ENCODE data around the gene U2SURP. TPM values are rescaled to one million over a fixed set of nuclear protein-coding genes. Genes with fewer than 3 reads are reported as not detected.

The U2SURP gene
- 69.4 and 135 TPM in 2 replicates for total RNA-seq (2014; rRNA removed; shearing (Covaris generic); ENCODE audit: low replicate concordance)

GRCh38 chr3:143001369-143002082 lies at the start of gene U2SURP:
Gene U2SURP (plus strand): TSS chr3:143001570. CDS start chr3:143001629, 59 bp downstream.
- Histone ChIP-seq H3K9me2 (replicated peaks; ENCODE audit: insufficient read depth, low read length) (no peaks in the 10 kb centered on the region), H3K27ac (ENCODE audit: low read length) (peak within 1 kb of the TSS; percentile 80), H4K20me1 (ENCODE audit: insufficient read depth, low read depth, low read length) (peaks cover 19% of the 10 kb centered on the region), H3K36me3 (ENCODE audit: insufficient read depth, low read length) (0 out of 2 replicates have a peak, but pooled peaks cover 3% of the 10 kb centered on the region), H3K27me3 (ENCODE audit: low read length) (no peaks in the 10 kb centered on the region), H3K4me1 (ENCODE audit: low read length) (peaks cover 43% of the 10 kb centered on the region), H3K4me3 (ENCODE audit: low read length) (peak within 1 kb of the TSS; percentile 99), H3K79me2 (ENCODE audit: low read length) (peaks cover 58% of the 10 kb centered on the region), H3K4me2 (ENCODE audit: low read depth, low read length, poor library complexity, severe bottlenecking) (peak within 1 kb of the TSS; percentile 93), H2AFZ (ENCODE audit: low read length) (peak within 1 kb of the TSS; percentile 88), H3K9ac (ENCODE audit: low read length) (peak within 1 kb of the TSS; percentile 94), H3K9me3 (ENCODE audit: low read length) (no peaks in the 10 kb centered on the region)
- DNase-seq, result peak; percentile 98

GRCh38 chr3:142951794-142952193 lies 49.6 kb upstream of the U2SURP start:
- no peak for DNase-seq
- H3K27ac ChIP-seq (ENCODE audit: low read length), result no peak overlapping the region
- no peaks in the 10 kb centered on the region for H3K9me2 ChIP-seq (replicated peaks; ENCODE audit: insufficient read depth, low read length)
- no peaks in the 10 kb centered on the region for H3K36me3 ChIP-seq (ENCODE audit: insufficient read depth, low read length)
- H3K9ac ChIP-seq (ENCODE audit: low read length), result no peak overlapping the region
- H3K4me1 ChIP-seq (ENCODE audit: low read length), result no peaks in the 10 kb centered on the region
- no peak overlapping the region for H3K4me3 ChIP-seq (ENCODE audit: low read length)
- H3K4me2 ChIP-seq (ENCODE audit: low read depth, low read length, poor library complexity, severe bottlenecking), result no peak overlapping the region
- no peaks in the 10 kb centered on the region for H3K79me2 ChIP-seq (ENCODE audit: low read length)
- no peaks in the 10 kb centered on the region for H4K20me1 ChIP-seq (ENCODE audit: insufficient read depth, low read depth, low read length)
- H2AFZ ChIP-seq (ENCODE audit: low read length), result no peak overlapping the region
- no peaks in the 10 kb centered on the region for H3K9me3 ChIP-seq (ENCODE audit: low read length)
- H3K27me3 ChIP-seq (ENCODE audit: low read length), result no peaks in the 10 kb centered on the region

GRCh38 chr3:142952272-142953193 lies 48.8 kb upstream of the U2SURP start:
- Histone ChIP-seq H3K9ac (ENCODE audit: low read length) (no peak overlapping the region), H3K36me3 (ENCODE audit: insufficient read depth, low read length) (no peaks in the 10 kb centered on the region), H3K9me3 (ENCODE audit: low read length) (no peaks in the 10 kb centered on the region), H3K4me2 (ENCODE audit: low read depth, low read length, poor library complexity, severe bottlenecking) (no peak overlapping the region), H3K9me2 (replicated peaks; ENCODE audit: insufficient read depth, low read length) (no peaks in the 10 kb centered on the region), H3K27ac (ENCODE audit: low read length) (no peak overlapping the region), H3K79me2 (ENCODE audit: low read length) (no peaks in the 10 kb centered on the region), H3K27me3 (ENCODE audit: low read length) (no peaks in the 10 kb centered on the region), H2AFZ (ENCODE audit: low read length) (no peak overlapping the region), H3K4me1 (ENCODE audit: low read length) (no peaks in the 10 kb centered on the region), H3K4me3 (ENCODE audit: low read length) (no peak overlapping the region), H4K20me1 (ENCODE audit: insufficient read depth, low read depth, low read length) (no peaks in the 10 kb centered on the region)
- DNase-seq, result no peak

GRCh38 chr3:142953443-142953842 lies 47.9 kb upstream of the U2SURP start:
- no peak overlapping the region for H2AFZ ChIP-seq (ENCODE audit: low read length)
- H3K9ac ChIP-seq (ENCODE audit: low read length), result no peak overlapping the region
- no peaks in the 10 kb centered on the region for H3K27me3 ChIP-seq (ENCODE audit: low read length)
- H3K4me3 ChIP-seq (ENCODE audit: low read length), result no peak overlapping the region
- H3K79me2 ChIP-seq (ENCODE audit: low read length), result no peaks in the 10 kb centered on the region
- no peaks in the 10 kb centered on the region for H3K36me3 ChIP-seq (ENCODE audit: insufficient read depth, low read length)
- H3K27ac ChIP-seq (ENCODE audit: low read length), result no peak overlapping the region
- H3K4me1 ChIP-seq (ENCODE audit: low read length), result no peaks in the 10 kb centered on the region
- no peaks in the 10 kb centered on the region for H3K9me2 ChIP-seq (replicated peaks; ENCODE audit: insufficient read depth, low read length)
- no peak for DNase-seq
- H3K9me3 ChIP-seq (ENCODE audit: low read length), result no peaks in the 10 kb centered on the region
- H3K4me2 ChIP-seq (ENCODE audit: low read depth, low read length, poor library complexity, severe bottlenecking), result no peak overlapping the region
- no peaks in the 10 kb centered on the region for H4K20me1 ChIP-seq (ENCODE audit: insufficient read depth, low read depth, low read length)

GRCh38 chr3:142958707-142959106 lies 42.7 kb upstream of the U2SURP start:
- Histone ChIP-seq H3K4me1 (ENCODE audit: low read length) (no peaks in the 10 kb centered on the region), H2AFZ (ENCODE audit: low read length) (no peak overlapping the region), H3K4me3 (ENCODE audit: low read length) (no peak overlapping the region), H3K9me3 (ENCODE audit: low read length) (no peaks in the 10 kb centered on the region), H3K79me2 (ENCODE audit: low read length) (no peaks in the 10 kb centered on the region), H3K36me3 (ENCODE audit: insufficient read depth, low read length) (no peaks in the 10 kb centered on the region), H3K27ac (ENCODE audit: low read length) (no peak overlapping the region), H3K4me2 (ENCODE audit: low read depth, low read length, poor library complexity, severe bottlenecking) (no peak overlapping the region), H3K27me3 (ENCODE audit: low read length) (no peaks in the 10 kb centered on the region), H4K20me1 (ENCODE audit: insufficient read depth, low read depth, low read length) (no peaks in the 10 kb centered on the region), H3K9me2 (replicated peaks; ENCODE audit: insufficient read depth, low read length) (no peaks in the 10 kb centered on the region), H3K9ac (ENCODE audit: low read length) (no peak overlapping the region)
- DNase-seq, result no peak

- H3K4me1 ChIP-seq (ENCODE audit: low read length), result no peaks in the 10 kb centered on the region
- H3K79me2 ChIP-seq (ENCODE audit: low read length), result no peaks in the 10 kb centered on the region
- no peak overlapping the region for H3K4me2 ChIP-seq (ENCODE audit: low read depth, low read length, poor library complexity, severe bottlenecking)
- H2AFZ ChIP-seq (ENCODE audit: low read length), result no peak overlapping the region
- H3K27me3 ChIP-seq (ENCODE audit: low read length), result no peaks in the 10 kb centered on the region
- no peak overlapping the region for H3K4me3 ChIP-seq (ENCODE audit: low read length)
- H3K27ac ChIP-seq (ENCODE audit: low read length), result no peak overlapping the region
- no peak overlapping the region for H3K9ac ChIP-seq (ENCODE audit: low read length)
- H3K9me3 ChIP-seq (ENCODE audit: low read length), result no peaks in the 10 kb centered on the region
- no peaks in the 10 kb centered on the region for H4K20me1 ChIP-seq (ENCODE audit: insufficient read depth, low read depth, low read length)
- no peaks in the 10 kb centered on the region for H3K36me3 ChIP-seq (ENCODE audit: insufficient read depth, low read length)
- no peak for DNase-seq
- H3K9me2 ChIP-seq (replicated peaks; ENCODE audit: insufficient read depth, low read length), result no peaks in the 10 kb centered on the region
Observed at GRCh38 chr3:142960322-142960850, 41.0 kb upstream of the U2SURP start.

- H3K4me2 ChIP-seq (ENCODE audit: low read depth, low read length, poor library complexity, severe bottlenecking), result no peak overlapping the region
- DNase-seq, result no peak
- no peaks in the 10 kb centered on the region for H3K4me1 ChIP-seq (ENCODE audit: low read length)
- H2AFZ ChIP-seq (ENCODE audit: low read length), result no peak overlapping the region
- H4K20me1 ChIP-seq (ENCODE audit: insufficient read depth, low read depth, low read length), result no peaks in the 10 kb centered on the region
- no peaks in the 10 kb centered on the region for H3K9me2 ChIP-seq (replicated peaks; ENCODE audit: insufficient read depth, low read length)
- no peak overlapping the region for H3K9ac ChIP-seq (ENCODE audit: low read length)
- H3K9me3 ChIP-seq (ENCODE audit: low read length), result no peaks in the 10 kb centered on the region
- H3K79me2 ChIP-seq (ENCODE audit: low read length), result no peaks in the 10 kb centered on the region
- H3K4me3 ChIP-seq (ENCODE audit: low read length), result no peak overlapping the region
- no peaks in the 10 kb centered on the region for H3K27me3 ChIP-seq (ENCODE audit: low read length)
- no peak overlapping the region for H3K27ac ChIP-seq (ENCODE audit: low read length)
- no peaks in the 10 kb centered on the region for H3K36me3 ChIP-seq (ENCODE audit: insufficient read depth, low read length)
Observed at GRCh38 chr3:142961539-142961938, 39.8 kb upstream of the U2SURP start.

GRCh38 chr3:142962175-142962519 lies 39.2 kb upstream of the U2SURP start:
- H3K27me3 ChIP-seq (ENCODE audit: low read length), result no peaks in the 10 kb centered on the region
- H2AFZ ChIP-seq (ENCODE audit: low read length), result no peak overlapping the region
- H4K20me1 ChIP-seq (ENCODE audit: insufficient read depth, low read depth, low read length), result no peaks in the 10 kb centered on the region
- no peaks in the 10 kb centered on the region for H3K36me3 ChIP-seq (ENCODE audit: insufficient read depth, low read length)
- H3K79me2 ChIP-seq (ENCODE audit: low read length), result no peaks in the 10 kb centered on the region
- no peak for DNase-seq
- no peaks in the 10 kb centered on the region for H3K4me1 ChIP-seq (ENCODE audit: low read length)
- H3K9me2 ChIP-seq (replicated peaks; ENCODE audit: insufficient read depth, low read length), result no peaks in the 10 kb centered on the region
- no peak overlapping the region for H3K4me2 ChIP-seq (ENCODE audit: low read depth, low read length, poor library complexity, severe bottlenecking)
- no peak overlapping the region for H3K9ac ChIP-seq (ENCODE audit: low read length)
- no peak overlapping the region for H3K4me3 ChIP-seq (ENCODE audit: low read length)
- no peaks in the 10 kb centered on the region for H3K9me3 ChIP-seq (ENCODE audit: low read length)
- no peak overlapping the region for H3K27ac ChIP-seq (ENCODE audit: low read length)
